ENCODE results near the gene CLDN24.
"Not testable (repeated sequence)": the region's sequence is repeated elsewhere in the genome, so short reads cannot be mapped to it uniquely, and the experiment has no call there.

Gene CLDN24

DNA sequence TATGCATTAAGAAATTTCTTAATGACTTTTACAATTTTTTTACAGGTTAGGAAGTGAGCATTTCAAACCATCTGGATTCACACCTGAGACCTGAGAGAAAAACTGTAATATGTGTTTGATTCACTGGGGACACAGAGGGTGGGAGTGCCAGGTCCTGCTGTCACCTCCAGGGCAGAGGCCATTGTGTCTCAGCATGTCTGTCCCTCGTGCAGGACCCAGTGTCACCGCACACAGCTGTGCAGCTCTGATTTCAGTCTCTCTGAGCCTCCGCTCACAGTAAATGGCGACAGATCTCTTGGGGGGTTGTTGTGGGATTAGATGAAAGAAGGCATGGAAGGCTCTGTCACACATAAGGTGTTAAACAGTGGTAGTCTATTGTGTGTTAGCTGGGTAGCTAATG lies 23.0 kb upstream of the CLDN24 start:
- DNase-seq = no peak

- DNase-seq = no peak
Observed at GRCh38 chr4:183344523-183345255, 22.5 kb upstream of the CLDN24 start.

- no peak for DNase-seq
Observed at GRCh38 chr4:183343730-183344129, 21.5 kb upstream of the CLDN24 start.

DNA sequence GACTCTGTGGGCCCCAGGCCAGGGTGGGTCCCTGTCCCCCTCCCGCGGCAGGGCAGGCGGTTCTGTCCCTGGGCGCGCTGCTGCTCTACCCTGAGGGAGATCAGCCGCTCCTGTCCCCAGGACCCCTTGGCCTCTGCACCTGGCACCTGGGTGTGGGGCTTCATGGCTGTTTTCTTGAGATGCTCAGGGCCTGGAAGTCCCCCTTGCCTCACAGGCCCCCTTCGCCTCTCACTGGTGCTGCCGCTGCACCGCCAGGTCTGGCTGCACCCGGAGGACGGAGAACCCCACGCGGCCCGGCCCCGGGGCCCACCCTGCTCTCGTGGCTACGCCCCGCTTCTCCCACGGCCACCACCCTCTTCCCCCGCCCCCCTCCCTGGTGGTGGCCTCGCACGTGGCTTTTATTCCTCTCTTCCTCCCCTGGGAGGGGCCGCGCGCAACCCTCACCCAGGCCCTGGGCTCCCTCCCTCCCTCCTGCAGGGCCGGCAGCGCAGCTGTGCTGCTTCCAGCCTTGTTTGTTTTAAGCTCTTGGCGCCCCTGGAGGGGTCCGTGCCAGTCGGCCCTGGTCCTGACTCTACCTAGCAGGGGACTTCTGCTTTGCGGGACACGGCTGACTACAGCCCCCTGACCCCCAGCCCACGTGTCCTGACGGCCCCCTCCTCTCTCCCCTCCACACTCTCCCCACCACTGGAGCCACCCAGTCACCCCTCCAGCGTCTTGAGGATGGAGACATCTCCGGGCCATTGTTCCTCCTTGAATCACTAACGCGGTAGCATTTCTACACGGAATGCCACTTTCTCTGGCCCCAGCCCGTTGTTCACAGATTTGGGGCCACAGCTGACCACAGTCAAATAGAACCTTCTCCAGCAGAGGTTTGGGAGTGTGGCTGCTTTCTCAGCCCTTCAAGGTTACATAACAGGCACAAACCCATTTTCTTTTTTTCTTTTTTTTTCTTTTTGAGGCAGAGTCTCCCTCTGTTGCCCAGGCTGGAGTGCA lies 20.6 kb upstream of the CLDN24 start:
- no peak for DNase-seq

DNA sequence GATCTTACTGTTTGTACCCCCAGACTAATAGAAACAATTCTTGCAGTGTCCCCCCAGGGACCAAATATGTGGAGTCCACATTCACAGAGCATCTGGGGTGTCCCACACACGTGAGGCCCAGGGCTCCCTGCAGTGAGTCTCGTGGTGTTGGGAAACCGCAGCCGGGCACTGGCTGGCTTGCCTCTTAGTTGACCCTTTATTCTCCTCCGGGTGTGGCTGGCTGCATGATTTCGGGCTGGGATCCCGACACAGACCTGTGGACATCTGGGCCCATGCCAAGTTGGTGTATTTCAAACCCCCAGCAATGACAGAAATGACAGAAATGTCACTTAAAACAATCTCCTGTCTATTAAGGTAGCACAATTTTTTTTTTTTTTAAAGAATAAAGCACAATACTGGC lies 15.6 kb upstream of the CLDN24 start:
- no peak for DNase-seq

GRCh38 chr4:183337349-183337748 lies 15.1 kb upstream of the CLDN24 start:
- no peak for DNase-seq

GRCh38 chr4:183335369-183335940 lies 13.2 kb upstream of the CLDN24 start:
- no peak for DNase-seq

DNA sequence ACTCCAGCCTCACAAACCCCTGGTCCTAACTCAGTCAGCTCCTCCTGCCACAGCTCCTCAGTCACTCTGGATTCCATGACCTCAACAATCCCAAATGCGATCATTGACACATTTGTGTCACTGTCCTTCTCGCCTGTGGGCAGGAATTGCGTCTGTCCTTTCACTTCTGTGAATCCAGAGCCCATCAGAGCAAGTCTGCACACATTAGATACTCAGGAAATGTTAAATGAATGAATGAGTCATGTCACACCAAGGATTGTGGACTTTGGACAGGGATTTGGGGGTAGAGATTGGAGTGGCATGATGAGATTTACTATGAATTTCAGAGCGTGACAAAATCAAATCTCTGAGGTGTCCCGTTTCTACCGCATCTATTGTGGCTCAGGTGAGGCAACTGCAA lies 11.8 kb upstream of the CLDN24 start:
- no peak for DNase-seq

- no peak for DNase-seq
Observed at GRCh38 chr4:183333202-183333601, 11.0 kb upstream of the CLDN24 start.

- no peak for DNase-seq
Observed at GRCh38 chr4:183332447-183332846, 10.2 kb upstream of the CLDN24 start.

DNA sequence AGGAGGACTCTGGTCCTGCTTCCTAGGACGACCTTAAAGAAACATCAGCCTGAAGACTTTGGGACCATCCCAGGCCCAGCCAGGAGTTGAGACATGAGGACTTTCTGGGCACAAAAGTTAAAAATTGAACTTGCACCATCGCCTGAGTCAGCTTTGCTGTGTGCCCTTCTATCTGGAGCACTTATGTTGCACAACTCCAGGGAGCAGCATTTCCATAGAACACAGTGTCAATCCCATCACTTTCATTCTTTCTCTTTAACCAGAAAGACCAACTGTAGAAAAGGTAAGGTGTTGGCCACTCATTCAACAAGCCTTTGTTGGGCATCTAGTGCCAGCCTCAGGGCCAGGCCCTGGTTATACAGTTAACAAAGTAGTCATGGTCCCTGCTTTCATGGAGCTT lies 8.6 kb upstream of the CLDN24 start:
- DNase-seq = no peak

DNA sequence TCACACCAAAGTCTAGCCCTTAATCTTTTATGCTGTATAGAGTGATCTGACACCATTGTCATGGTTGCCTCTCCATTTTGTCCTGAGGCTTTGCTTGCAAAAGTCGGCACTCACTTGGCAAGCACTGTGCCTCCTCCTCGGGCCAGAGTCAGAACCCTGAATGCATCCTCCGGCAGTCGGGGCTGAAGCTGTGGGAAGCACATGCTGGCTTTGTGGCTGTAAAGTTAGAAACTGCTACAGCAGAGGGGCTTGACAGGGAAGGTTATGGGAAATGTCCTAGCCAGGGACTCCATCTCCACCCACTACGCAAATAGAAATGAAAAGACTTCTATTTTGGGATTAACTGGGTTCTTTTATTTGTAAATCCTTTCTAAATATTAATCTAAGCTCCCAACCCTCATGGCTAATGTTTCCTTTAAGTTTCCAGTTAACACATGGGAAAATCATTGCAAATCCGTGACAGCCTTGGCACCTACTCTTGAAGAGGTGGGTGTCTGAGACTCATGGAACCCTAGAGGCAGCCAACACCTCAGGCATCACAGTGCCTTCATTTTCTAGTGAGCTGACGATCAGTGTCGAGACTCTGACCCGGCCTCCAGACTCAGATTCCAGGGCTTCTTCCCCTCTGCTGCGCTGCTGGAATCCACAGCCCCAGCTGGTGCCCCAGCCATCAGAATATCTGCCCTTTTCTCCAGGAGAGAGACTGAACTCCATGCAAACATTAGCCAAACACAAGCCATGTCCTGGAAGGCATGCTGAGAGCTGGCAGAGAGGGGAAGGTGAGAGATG lies 7.9 kb upstream of the CLDN24 start:
- no peak for DNase-seq

DNA sequence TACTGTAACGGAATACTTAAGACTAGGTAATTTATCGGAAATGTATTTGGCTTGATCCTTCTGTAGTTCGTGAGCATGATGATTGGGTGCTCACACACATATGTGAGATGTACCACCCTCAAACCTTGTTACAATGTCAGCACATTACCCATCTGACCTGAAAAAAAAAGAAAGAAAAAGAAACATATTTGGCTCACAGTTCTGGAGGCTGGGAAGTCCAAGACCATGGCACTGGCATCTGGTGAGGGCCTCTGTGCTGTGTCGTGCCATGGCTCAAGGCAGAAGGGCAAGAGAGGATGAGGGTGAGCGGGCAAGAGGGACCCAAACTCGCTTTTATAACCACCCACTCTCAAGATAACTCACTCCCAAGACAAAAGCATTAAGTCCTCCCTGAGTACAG lies 7.0 kb upstream of the CLDN24 start:
- DNase-seq = no peak

GRCh38 chr4:183328832-183329231 lies 6.6 kb upstream of the CLDN24 start:
- DNase-seq = no peak

DNA sequence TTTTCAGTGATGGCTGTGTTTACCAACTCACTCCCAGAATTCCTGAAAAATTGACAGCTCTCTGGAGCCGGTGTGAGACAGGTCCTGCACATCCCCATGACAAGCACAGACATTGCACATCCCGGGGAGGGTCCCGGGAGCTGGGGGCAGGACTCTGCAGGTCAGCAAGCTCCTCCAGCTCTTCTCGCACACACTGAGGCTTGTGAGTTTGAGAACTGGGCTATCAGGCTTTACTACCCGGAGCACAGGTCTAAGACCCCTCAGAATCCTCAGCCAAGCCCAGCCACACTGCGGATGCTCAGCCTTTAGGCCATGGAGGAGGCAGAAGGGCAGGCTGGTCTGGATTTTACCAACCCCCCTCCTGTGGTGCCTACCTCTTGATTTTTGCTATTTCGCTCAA lies 5.6 kb upstream of the CLDN24 start:
- DNase-seq = no peak

DNA sequence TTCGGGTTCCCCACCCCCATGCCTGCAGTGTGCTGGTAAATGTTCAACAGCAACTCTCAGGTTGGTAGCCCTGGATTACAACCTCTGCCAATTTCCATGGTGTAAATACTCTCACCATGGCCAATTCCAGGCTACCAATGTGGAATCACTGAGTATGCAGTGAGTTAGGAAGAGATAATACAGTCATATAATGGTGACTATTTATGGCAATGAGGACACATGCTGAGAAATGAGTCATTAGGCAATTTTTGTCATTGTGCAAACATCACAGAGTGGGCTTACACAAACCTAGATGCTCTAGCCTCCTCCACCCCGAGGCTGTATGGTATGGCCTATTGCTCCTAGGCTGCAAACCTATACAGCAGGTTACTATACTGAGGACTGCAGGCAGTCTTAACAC lies 4.6 kb upstream of the CLDN24 start:
- DNase-seq = no peak

DNA sequence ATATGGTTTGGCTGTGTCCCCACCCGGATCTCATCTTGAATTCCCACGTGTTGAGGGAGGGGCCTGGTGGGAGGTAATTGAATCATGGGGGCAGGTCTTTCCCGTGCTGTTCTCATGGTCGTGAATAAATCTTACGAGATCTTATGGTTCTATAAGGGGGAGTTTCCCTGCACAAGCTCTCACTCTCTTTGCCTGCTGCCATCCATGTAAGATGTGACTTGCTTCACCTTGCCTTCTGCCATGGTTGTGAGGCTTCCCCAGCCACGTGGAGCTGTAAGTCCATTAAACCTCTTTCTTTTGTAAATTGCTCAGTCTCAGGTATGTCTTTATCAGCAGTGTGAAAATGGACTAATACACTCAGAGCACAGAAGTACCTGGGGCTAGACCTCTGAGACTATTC lies 4.2 kb upstream of the CLDN24 start:
- DNase-seq = not testable (repeated sequence)

DNA sequence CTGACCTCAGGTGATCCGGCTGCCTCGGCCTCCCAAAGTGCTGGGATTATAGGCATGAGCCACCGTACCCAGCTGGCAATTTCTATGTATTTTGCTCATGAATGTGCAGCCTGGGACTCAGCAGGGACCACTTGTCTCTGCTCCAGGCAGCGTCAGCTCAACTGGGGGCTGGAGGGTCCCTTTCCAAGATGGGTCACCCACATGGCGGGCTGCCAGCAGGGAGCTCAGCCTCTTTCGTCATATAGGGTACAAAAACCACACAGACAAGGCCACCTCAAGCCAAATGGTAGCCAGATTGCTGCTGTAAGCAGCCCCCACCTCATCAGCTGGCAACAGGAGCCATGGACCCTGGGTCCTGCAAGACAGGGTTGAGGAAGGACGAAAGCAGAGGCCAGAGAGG lies 2.4 kb upstream of the CLDN24 start:
- DNase-seq = no peak

- not testable (repeated sequence) for DNase-seq
Observed at GRCh38 chr4:183324056-183324455, 1.8 kb upstream of the CLDN24 start.

DNA sequence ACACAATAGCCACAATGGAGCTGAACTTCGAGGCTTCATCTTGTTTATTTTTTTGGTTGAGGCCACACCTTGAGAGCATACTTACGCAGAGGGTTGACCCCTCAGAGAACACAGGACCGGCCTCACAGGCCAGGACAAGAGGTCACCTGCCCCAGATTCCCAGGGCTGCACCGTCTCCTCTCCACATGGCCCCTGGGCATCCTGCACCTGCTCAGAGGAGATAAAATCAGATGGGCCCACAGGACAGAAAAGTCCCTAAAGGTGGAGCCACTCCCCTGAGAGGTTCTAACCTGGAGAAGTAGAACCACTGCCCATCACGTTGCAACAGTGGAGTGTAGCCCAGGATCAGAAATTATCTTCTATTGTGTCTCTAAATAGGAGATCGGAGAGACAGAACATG lies 1.1 kb upstream of the CLDN24 start:
- DNase-seq = no peak

- DNase-seq = no peak
Observed at GRCh38 chr4:183321516-183321915, 710 bp downstream of the CLDN24 start.

DNA sequence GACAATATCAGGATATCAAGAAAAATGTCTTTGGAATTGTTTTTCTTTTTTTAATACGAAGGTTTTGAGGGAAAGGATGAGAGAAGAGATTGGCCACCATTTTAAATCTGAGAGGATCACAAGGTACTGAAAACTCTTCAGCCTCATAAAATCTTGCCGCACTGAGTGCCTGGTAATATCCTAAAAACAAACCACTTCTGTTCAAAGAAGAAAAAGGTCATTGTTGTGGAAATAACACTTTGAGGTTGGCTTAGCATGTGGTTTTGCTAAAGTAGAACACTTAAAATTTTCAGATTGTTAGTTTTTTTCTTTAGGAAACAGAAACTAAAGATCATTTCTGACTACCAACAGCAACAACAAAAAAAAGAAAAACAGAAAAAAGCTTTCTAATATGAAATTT lies 1.1 kb downstream of the CLDN24 start:
- DNase-seq = no peak
